HL-60 (cell line): ENCODE results near the gene SH3BP2.
A peak's percentile ranks its signal among the peaks of the same experiment; 100 is the strongest.

ENCODE experiments used
- DNase-seq, 2 experiments: peaks; one replicate each; pipeline ENCODE4 v3.0.0-alpha.2; 2010 to 2020; ENCODE audit warnings: low read depth in 1 of 2, low spot score in 1 of 2
- H3K27ac ChIP-seq: fragments of 250-450 bp; sonication (Bioruptor Pico); replicated peaks from 2 replicates; pipeline ENCODE4 v1.5.1; 2020; ENCODE audit warnings: mild to moderate bottlenecking, moderate library complexity
- H3K27me3 ChIP-seq: fragments of 250-450 bp; sonication (Bioruptor Pico); 2 replicates; pipeline ENCODE4 v1.5.1; 2021; ENCODE audit warnings: mild to moderate bottlenecking, moderate library complexity; ENCODE audit not compliant: insufficient read depth, poor library complexity, severe bottlenecking
- H3K4me3 ChIP-seq: replicated peaks from 2 replicates; pipeline ENCODE4 v1.5.1; 2011; ENCODE audit warnings: mild to moderate bottlenecking, control low read depth, low read length; ENCODE audit not compliant: insufficient read depth
- GABPA ChIP-seq: IDR thresholded peaks from 2 replicates; pipeline ENCODE4 v1.6.1; 2012; ENCODE audit warnings: low read depth
- POLR2AphosphoS5 ChIP-seq: IDR thresholded peaks from 2 replicates; pipeline ENCODE4 v1.6.1; 2012; ENCODE audit warnings: low read depth
- SPI1 ChIP-seq: IDR thresholded peaks from 2 replicates; pipeline ENCODE4 v1.6.1; 2012; ENCODE audit warnings: low read depth, mild to moderate bottlenecking, borderline replicate concordance
- TF ChIP-seq, protein P1 (sequence below): IDR thresholded peaks from 2 replicates; pipeline ENCODE4 v1.6.1; 2012; ENCODE audit warnings: low read depth; ENCODE audit not compliant: insufficient replicate concordance
- TF ChIP-seq, protein P2 (sequence below): IDR thresholded peaks from one replicate; pipeline ENCODE4 v1.5.1; 2011; ENCODE audit warnings: low read length, control low read depth, inconsistent platforms; ENCODE audit not compliant: insufficient read depth

The SH3BP2 gene

DNA sequence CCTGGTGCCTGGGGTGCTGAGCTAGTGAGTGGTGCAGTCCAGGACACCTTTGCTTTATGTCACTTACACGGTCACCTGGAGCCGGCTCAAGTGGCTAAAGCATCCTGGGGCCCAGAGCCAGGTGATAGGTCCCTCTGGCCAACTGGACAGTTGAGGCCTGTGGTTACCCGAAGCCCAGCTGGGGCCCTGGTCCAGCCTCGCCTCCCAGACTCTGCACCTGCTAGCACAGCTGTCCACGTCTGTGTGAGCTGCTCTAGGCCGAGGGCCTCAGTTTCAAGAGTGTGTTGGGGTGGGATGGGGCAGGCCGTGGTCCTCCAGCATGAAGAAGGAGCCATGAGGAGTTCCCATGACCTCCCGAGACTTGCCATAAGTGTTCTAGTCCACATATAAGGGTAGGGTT is 43.1 kb downstream of the SH3BP2 start:
- Histone ChIP-seq H3K4me3 (no peak overlapping the region), H3K27ac (no peak overlapping the region), H3K27me3 (no peaks in the 10 kb centered on the region)
- 0 out of 2 replicates have a peak, but pooled peaks have one; percentile 6 for TF ChIP-seq POLR2AphosphoS5
- TF ChIP-seq, protein P1, sequence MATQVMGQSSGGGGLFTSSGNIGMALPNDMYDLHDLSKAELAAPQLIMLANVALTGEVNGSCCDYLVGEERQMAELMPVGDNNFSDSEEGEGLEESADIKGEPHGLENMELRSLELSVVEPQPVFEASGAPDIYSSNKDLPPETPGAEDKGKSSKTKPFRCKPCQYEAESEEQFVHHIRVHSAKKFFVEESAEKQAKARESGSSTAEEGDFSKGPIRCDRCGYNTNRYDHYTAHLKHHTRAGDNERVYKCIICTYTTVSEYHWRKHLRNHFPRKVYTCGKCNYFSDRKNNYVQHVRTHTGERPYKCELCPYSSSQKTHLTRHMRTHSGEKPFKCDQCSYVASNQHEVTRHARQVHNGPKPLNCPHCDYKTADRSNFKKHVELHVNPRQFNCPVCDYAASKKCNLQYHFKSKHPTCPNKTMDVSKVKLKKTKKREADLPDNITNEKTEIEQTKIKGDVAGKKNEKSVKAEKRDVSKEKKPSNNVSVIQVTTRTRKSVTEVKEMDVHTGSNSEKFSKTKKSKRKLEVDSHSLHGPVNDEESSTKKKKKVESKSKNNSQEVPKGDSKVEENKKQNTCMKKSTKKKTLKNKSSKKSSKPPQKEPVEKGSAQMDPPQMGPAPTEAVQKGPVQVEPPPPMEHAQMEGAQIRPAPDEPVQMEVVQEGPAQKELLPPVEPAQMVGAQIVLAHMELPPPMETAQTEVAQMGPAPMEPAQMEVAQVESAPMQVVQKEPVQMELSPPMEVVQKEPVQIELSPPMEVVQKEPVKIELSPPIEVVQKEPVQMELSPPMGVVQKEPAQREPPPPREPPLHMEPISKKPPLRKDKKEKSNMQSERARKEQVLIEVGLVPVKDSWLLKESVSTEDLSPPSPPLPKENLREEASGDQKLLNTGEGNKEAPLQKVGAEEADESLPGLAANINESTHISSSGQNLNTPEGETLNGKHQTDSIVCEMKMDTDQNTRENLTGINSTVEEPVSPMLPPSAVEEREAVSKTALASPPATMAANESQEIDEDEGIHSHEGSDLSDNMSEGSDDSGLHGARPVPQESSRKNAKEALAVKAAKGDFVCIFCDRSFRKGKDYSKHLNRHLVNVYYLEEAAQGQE, result no peak
- no peak for DNase-seq

DNA sequence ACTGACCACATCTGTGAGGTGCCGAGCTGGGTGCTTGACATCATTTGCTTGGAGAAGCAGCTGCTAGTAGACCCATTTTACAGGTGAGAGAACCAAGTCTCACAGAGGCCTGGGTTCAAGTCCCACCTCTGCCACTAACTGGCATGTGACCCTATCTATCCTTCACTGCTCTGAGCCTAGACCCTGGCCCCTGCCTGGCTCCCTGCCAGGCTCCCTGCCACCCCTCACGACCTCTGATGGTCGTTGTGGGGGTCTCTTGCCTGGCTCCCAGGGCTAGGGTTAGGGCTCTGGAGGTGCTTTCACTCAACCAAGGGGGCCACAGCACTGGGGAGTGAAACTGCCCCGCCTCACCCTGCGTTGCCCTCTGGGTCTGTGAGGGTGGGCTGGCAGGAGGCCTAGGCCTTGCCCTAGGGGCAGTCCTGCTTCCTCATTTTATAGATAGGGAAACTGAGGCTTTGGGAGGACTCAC is 43.5 kb downstream of the SH3BP2 start:
- no peak overlapping the region for H3K4me3 ChIP-seq
- DNase-seq, result no peak
- H3K27ac ChIP-seq, result 0 out of 2 replicates have a peak overlapping the region, but pooled peaks have one; percentile 12
- peak; percentile 37; the same call in 1 of the 2 replicates for TF ChIP-seq POLR2AphosphoS5
- TF ChIP-seq, protein P1, result no peak
- no peaks in the 10 kb centered on the region for H3K27me3 ChIP-seq

DNA sequence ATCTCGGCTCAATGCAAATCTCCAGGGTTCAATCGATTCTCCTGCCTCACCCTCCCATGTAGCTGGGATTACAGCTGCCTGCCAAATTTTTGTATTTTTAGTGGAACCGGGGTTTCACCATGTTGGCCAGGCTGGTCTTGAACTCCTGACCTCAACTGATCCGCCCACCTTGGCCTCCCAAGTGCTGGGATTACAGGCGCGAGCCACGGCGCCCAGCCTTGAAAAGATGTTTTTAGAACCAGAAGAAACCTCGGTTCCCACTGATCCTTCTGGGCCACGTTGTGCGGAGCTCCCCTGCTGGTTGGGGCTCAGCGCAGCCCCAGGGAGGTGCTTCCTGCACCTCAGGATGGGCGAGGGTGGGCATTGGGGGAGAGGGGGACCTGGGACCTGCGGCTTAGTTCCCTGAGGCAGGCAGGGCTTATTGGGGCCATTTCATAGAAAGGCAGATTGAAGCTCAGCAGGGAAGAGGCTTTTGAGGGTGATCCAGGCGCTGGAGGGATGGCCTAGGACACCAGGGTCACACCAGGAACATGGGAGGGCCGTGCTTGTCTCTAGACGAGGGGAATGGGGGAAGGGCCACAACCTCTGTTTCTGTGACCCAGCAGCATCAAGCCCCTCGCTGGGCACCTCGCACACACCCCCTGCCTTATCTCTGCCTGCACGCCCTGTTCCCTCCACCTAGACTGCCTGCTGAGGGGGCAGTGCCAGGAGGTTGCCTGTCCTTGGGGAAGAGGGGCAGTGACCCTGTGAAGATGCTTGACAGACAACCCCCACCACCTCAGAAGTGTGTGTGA is 44.4 kb downstream of the SH3BP2 start:
- Histone ChIP-seq H3K27me3 (no peaks in the 10 kb centered on the region), H3K27ac (peak overlapping the region; percentile 62), H3K4me3 (no peak overlapping the region)
- no peak for DNase-seq
- TF ChIP-seq SPI1 (no peak), GABPA (no peak), POLR2AphosphoS5 (no peak; the same call in 1 of the 2 replicates)
- TF ChIP-seq, protein P2, sequence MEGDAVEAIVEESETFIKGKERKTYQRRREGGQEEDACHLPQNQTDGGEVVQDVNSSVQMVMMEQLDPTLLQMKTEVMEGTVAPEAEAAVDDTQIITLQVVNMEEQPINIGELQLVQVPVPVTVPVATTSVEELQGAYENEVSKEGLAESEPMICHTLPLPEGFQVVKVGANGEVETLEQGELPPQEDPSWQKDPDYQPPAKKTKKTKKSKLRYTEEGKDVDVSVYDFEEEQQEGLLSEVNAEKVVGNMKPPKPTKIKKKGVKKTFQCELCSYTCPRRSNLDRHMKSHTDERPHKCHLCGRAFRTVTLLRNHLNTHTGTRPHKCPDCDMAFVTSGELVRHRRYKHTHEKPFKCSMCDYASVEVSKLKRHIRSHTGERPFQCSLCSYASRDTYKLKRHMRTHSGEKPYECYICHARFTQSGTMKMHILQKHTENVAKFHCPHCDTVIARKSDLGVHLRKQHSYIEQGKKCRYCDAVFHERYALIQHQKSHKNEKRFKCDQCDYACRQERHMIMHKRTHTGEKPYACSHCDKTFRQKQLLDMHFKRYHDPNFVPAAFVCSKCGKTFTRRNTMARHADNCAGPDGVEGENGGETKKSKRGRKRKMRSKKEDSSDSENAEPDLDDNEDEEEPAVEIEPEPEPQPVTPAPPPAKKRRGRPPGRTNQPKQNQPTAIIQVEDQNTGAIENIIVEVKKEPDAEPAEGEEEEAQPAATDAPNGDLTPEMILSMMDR, result no peak
- TF ChIP-seq, protein P1, result no peak

DNA sequence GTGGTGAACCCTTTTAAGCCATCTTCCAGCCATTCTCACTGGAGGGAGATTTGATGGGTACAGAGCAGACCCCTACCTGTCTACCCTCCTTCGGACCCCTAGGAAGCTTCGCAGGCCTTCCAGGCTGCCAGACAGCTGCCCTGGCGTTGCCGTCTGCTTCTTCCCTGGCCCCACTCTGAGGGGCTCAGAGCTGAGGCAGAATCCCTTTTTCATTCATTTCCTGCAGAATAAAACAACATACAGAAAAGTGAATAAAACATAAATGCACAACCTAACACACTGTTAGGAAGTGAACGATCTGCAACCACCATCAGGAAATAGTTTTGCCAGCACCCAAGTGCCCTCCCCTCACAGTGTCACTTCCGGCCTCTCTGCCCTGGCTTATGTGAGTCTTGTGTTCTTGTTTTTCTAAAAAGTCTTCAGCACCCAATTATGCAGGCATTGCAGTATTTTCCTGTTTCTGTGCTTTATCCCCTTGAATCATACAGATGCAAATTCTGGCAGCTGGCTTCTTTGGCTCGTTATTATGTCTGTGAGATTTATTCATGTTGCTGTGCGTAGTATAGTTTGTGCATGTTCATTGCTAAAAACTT is 45.1 kb downstream of the SH3BP2 start:
- TF ChIP-seq SPI1 (peak; percentile 57; the same call in 1 of the 2 replicates), GABPA (peak; percentile 73)
- TF ChIP-seq, protein P1, result no peak
- H3K27ac ChIP-seq, result peak overlapping the region; percentile 62
- H3K4me3 ChIP-seq, result no peak overlapping the region
- H3K27me3 ChIP-seq, result no peaks in the 10 kb centered on the region
- peak in 1 of 2 experiments; percentile 84 for DNase-seq
